ENCODE results near the gene MACF1. TPM values are rescaled to one million over a fixed set of nuclear protein-coding genes. Genes with fewer than 3 reads are reported as not detected.

The MACF1 gene
- 198 and 208 TPM in 2 replicates for total RNA-seq

GRCh38 chr1:39204441-39205081, at the start of gene MACF1:
TSS of gene MACF1 (plus strand) at chr1:39204695. CDS start at chr1:39205023, 328 bp downstream.

GRCh38 chr1:39491146-39491921, 286.8 kb downstream of the MACF1 start, which contains the start of gene BMP8A:
TSS of gene BMP8A (plus strand) at chr1:39491636. CDS start at chr1:39491992, 356 bp downstream.

Other genes with a start within 250 kb of the MACF1 start
- 37.2 and 46.3 TPM in 2 replicates for gene AKIRIN1, start 213.4 kb upstream of the MACF1 start, total RNA-seq
- gene NDUFS5, start 178.3 kb upstream of the MACF1 start, total RNA-seq: 184 and 268 TPM in 2 replicates

Measured in mesangial cell (primary cell).